Lung (tissue), 12 donors: ENCODE measurements around the gene P2RX7. TPM values are rescaled to one million over a fixed set of nuclear protein-coding genes. Genes with fewer than 3 reads are reported as not detected.

Experiments
- ATAC-seq: fragments of 200-7000 bp; cut with Tn5 transposase; one replicate; pipeline ENCODE4 v1.9.1; 2020; ENCODE audit warnings: moderate number of reproducible peaks; ENCODE audit not compliant: insufficient read depth, low FRiP score
- DNase-seq, 3 donors: peaks; one replicate each; pipeline ENCODE4 v3.0.0-alpha.2; 2013 to 2017
- H3K27ac ChIP-seq, 2 donors: one replicate each; pipeline ENCODE4 v1.5.1; 2013; ENCODE audit warnings: mild to moderate bottlenecking in 2 of 2, moderate library complexity in 2 of 2, control low read depth in 1 of 2, inconsistent platforms in 1 of 2, low read depth in 1 of 2, low read length in 1 of 2
- H3K27me3 ChIP-seq, 3 donors: one replicate each; pipeline ENCODE4 v1.5.1; 2013; ENCODE audit warnings: low read length in 2 of 3; ENCODE audit not compliant: control insufficient read depth in 3 of 3, insufficient read depth in 3 of 3
- H3K36me3 ChIP-seq, 4 donors: one replicate each; pipeline ENCODE4 v1.5.1; 2013; ENCODE audit warnings: low read length in 4 of 4, mild to moderate bottlenecking in 1 of 4, moderate library complexity in 1 of 4; ENCODE audit not compliant: control insufficient read depth in 4 of 4, insufficient read depth in 4 of 4
- H3K4me1 ChIP-seq, 5 donors: one replicate each; pipeline ENCODE4 v1.5.1; 2013; ENCODE audit warnings: low read length in 5 of 5, mild to moderate bottlenecking in 2 of 5, moderate library complexity in 1 of 5; ENCODE audit not compliant: control insufficient read depth in 5 of 5, insufficient read depth in 5 of 5
- H3K4me3 ChIP-seq: one replicate; pipeline ENCODE4 v1.5.1; 2013; ENCODE audit warnings: mild to moderate bottlenecking, control low read depth, moderate library complexity
- H3K9ac ChIP-seq, 2 donors: one replicate each; pipeline ENCODE4 v1.5.1; 2013; ENCODE audit warnings: low read length in 2 of 2, control low read depth in 1 of 2; ENCODE audit not compliant: insufficient read depth in 1 of 2
- H3K9me3 ChIP-seq, 4 donors: one replicate each; pipeline ENCODE4 v1.5.1; 2013; ENCODE audit warnings: low read length in 3 of 4, mild to moderate bottlenecking in 1 of 4, moderate library complexity in 1 of 4; ENCODE audit not compliant: control insufficient read depth in 4 of 4, insufficient read depth in 3 of 4
- WGBS, 2 donors: extraction: QIAGEN DNeasy Blood & Tissue Kit; methylation state at CpG; one replicate each; pipeline ENCODE4 v1.1.7; 2013; 5-methylcytosine and 5-hydroxymethylcytosine counted together
- polyA plus RNA-seq, 2 donors: library from polyadenylated mRNA; stranded (reverse); fragments of 200-250 nt; gene quantifications; one replicate each; pipeline ENCODE4 v1.2.1, GENCODE V29; 2013
- total RNA-seq, 2 donors: library from RNA; depleted of rRNA in 1 of 2; stranded (reverse); fragments of >200 nt in 1 of 2; gene quantifications; one replicate each; pipeline ENCODE4 v1.2.1, GENCODE V29; 2014 to 2021
- TF ChIP-seq, protein P1 (sequence below): IDR thresholded peaks from 2 replicates; pipeline ENCODE4 v1.5.1; 2012; ENCODE audit warnings: mild to moderate bottlenecking; ENCODE audit errors: control extremely low read depth, extremely low read depth
- donor health status: control.
- donor health status: control.
- donor health status: Bipolar disorder and iron deficiency.
- donor health status: healthy.
- donor health status: DM: yes; HTN: yes; CAD: no.

Gene P2RX7
- total and polyA plus RNA-seq, 4 donors: 5.3 to 17.1 (median 8.3) TPM

DNA sequence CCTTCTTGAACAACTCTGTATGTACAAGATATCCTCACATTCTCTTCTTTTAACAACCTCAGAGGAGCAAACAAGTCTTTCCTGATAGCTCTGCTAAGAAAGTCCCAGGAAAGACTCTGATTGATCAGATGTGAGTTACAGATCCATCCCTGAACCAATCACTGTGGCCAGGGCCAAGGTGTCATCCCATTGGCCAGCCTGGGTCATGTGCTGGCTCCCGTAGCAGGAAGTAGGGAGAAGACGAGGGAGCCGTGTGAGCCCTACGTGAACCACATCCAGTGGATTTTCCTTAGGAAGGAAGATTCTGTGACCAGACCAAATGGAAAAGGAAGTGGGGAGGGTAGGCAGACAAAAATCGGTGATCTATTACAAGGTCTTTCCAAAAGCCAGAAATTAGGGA, 5.6 kb downstream of the P2RX7 start:
- Histone ChIP-seq H3K36me3 (peaks cover 0 to 2% (median 0%) of the 10 kb centered on the region in 4 donors), H3K27me3 (no peaks in the 10 kb centered on the region), H3K27ac (no peak overlapping the region), H3K4me3 (no peak overlapping the region), H3K4me1 (peaks cover 0 to 5% (median 2%) of the 10 kb centered on the region in 5 donors), H3K9me3 (peaks cover 0 to 8% (median 0%) of the 10 kb centered on the region in 4 donors), H3K9ac (no peak overlapping the region)
- 84% methylated on average over 5 of the region's 5 CpGs for WGBS, 2 donors
- ATAC-seq (no peak), DNase-seq (no peak)
- TF ChIP-seq, protein P1, sequence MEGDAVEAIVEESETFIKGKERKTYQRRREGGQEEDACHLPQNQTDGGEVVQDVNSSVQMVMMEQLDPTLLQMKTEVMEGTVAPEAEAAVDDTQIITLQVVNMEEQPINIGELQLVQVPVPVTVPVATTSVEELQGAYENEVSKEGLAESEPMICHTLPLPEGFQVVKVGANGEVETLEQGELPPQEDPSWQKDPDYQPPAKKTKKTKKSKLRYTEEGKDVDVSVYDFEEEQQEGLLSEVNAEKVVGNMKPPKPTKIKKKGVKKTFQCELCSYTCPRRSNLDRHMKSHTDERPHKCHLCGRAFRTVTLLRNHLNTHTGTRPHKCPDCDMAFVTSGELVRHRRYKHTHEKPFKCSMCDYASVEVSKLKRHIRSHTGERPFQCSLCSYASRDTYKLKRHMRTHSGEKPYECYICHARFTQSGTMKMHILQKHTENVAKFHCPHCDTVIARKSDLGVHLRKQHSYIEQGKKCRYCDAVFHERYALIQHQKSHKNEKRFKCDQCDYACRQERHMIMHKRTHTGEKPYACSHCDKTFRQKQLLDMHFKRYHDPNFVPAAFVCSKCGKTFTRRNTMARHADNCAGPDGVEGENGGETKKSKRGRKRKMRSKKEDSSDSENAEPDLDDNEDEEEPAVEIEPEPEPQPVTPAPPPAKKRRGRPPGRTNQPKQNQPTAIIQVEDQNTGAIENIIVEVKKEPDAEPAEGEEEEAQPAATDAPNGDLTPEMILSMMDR: no peak

DNA sequence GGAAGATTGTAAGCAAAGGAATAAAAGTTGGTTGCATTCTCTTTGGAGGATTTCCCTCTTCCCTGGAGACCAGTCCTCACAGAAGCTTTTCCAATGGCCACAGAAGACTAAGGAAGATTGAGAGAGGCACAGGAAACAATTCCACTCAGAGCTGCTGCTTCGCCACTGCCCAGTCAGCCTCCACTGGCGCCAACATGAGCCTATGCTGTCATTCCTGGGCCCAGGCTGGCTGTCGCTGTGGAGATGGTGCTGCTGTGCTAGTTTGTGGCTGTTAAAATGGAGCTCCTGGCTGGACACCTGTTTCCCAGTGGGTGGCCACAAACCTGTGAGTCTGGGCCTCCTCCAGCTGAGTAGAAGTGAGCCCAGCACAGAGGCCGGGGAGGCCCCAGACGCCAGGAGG, 6.6 kb downstream of the P2RX7 start:
- TF ChIP-seq, protein P1: no peak
- H3K9ac ChIP-seq: no peak overlapping the region
- H3K36me3 ChIP-seq: peaks cover 0 to 2% (median 0%) of the 10 kb centered on the region in 4 donors
- no peak overlapping the region for H3K4me3 ChIP-seq
- H3K9me3 ChIP-seq: peaks cover 0 to 8% (median 0%) of the 10 kb centered on the region in 4 donors
- 94% methylated on average over 5 of the region's 5 CpGs for WGBS, 2 donors
- no peak overlapping the region for H3K27ac ChIP-seq
- H3K4me1 ChIP-seq: peaks cover 0 to 4% (median 0%) of the 10 kb centered on the region in 5 donors
- no peaks in the 10 kb centered on the region for H3K27me3 ChIP-seq
- DNase-seq: no peak
- ATAC-seq: no peak

DNA sequence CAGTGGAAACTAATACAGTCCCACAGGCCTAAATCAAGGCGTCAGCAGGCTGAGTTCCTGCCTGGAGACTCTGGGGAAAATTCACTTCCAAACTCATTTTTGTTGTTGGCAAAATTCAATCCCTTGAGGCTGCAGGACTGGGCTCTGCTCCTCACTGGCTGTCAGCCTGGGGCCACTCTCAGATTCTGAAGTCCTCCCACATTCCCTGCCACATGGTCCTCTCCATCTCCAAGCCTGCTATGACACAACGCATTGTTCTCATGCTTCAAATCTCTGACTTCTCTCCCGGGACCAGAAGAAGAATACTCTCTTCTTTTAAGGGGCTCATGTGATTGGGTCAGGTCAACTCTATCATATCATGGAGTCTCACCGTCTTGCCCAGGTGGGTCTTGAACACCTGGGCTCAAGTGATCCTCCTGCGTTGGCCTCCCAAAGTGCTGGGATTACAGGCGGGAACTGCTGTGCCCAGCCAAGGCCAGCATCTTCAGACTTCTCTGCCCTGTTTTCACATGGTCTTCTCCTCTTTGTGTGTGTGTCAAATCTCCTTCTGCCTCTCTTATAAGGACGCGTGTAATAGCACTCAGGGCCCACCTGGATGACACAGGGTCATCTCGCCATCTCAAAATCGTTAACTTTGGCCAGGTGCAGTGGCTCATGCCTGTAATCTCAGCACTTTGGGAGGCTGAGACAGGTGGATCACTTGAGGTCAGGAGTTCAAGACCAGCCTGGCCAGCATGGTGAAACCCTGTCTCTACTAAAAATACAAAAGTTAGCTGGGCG, 9.7 kb downstream of the P2RX7 start:
- TF ChIP-seq, protein P1: no peak
- H3K36me3 ChIP-seq: peaks cover 0 to 2% (median 0%) of the 10 kb centered on the region in 4 donors
- no peaks in the 10 kb centered on the region for H3K27me3 ChIP-seq
- WGBS, 2 donors: 95 to 96% methylated on average over 11 of the region's 11 CpGs
- H3K9me3 ChIP-seq: peaks cover 0 to 8% (median 0%) of the 10 kb centered on the region in 4 donors
- no peak overlapping the region for H3K27ac ChIP-seq
- H3K4me3 ChIP-seq: no peak overlapping the region
- DNase-seq: no peak
- no peak overlapping the region for H3K9ac ChIP-seq
- H3K4me1 ChIP-seq: peaks cover 0 to 4% (median 0%) of the 10 kb centered on the region in 5 donors
- no peak for ATAC-seq
